GM12892 (cell line): Measurements from ENCODE around the gene LTN1. TPM values are rescaled to one million over a fixed set of nuclear protein-coding genes. Genes with fewer than 3 reads are reported as not detected.
A peak's percentile ranks its signal among the peaks of the same experiment; 100 is the strongest.

Experiments used
- DNase-seq: peaks from one replicate; pipeline ENCODE4 v3.0.0; 2011; ENCODE audit not compliant: insufficient read length
- FAIRE-seq: peaks from 2 replicates; lab custom pipeline; 2011; peaks lifted over from hg19 to GRCh38; lab: Jason Lieb, UNC
- POLR2A ChIP-seq: IDR thresholded peaks from 2 replicates; pipeline ENCODE4 v1.6.1; 2011; ENCODE audit warnings: low read depth, low read length, control low read depth
- POLR2AphosphoS5 ChIP-seq: IDR thresholded peaks from 2 replicates; pipeline ENCODE4 v1.6.1; 2011; ENCODE audit warnings: low read depth, low read length, control low read depth
- TAF1 ChIP-seq: IDR thresholded peaks from 2 replicates; pipeline ENCODE4 v1.6.1; 2011; ENCODE audit warnings: low read depth, mild to moderate bottlenecking, control low read depth, low read length, borderline replicate concordance
- polyA plus RNA-seq: library from polyadenylated mRNA; unstranded; fragments of >200 nt; gene quantifications from one replicate; pipeline ENCODE4 v1.2.1, GENCODE V29; 2012; ENCODE audit warnings: missing spikeins, inconsistent platforms; ENCODE audit not compliant: missing spikeins

Gene LTN1, protein sequence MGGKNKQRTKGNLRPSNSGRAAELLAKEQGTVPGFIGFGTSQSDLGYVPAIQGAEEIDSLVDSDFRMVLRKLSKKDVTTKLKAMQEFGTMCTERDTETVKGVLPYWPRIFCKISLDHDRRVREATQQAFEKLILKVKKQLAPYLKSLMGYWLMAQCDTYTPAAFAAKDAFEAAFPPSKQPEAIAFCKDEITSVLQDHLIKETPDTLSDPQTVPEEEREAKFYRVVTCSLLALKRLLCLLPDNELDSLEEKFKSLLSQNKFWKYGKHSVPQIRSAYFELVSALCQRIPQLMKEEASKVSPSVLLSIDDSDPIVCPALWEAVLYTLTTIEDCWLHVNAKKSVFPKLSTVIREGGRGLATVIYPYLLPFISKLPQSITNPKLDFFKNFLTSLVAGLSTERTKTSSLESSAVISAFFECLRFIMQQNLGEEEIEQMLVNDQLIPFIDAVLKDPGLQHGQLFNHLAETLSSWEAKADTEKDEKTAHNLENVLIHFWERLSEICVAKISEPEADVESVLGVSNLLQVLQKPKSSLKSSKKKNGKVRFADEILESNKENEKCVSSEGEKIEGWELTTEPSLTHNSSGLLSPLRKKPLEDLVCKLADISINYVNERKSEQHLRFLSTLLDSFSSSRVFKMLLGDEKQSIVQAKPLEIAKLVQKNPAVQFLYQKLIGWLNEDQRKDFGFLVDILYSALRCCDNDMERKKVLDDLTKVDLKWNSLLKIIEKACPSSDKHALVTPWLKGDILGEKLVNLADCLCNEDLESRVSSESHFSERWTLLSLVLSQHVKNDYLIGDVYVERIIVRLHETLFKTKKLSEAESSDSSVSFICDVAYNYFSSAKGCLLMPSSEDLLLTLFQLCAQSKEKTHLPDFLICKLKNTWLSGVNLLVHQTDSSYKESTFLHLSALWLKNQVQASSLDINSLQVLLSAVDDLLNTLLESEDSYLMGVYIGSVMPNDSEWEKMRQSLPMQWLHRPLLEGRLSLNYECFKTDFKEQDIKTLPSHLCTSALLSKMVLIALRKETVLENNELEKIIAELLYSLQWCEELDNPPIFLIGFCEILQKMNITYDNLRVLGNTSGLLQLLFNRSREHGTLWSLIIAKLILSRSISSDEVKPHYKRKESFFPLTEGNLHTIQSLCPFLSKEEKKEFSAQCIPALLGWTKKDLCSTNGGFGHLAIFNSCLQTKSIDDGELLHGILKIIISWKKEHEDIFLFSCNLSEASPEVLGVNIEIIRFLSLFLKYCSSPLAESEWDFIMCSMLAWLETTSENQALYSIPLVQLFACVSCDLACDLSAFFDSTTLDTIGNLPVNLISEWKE (N-terminal part only)
- 13.2 TPM for polyA plus RNA-seq

GRCh38 chr21:28992526-28993292, at the start of gene LTN1:
Gene LTN1, minus strand, starts transcription at chr21:28992877. Its CDS starts 72 bp downstream, at chr21:28992805.
- peak; percentile 84 for DNase-seq
- TF ChIP-seq POLR2AphosphoS5 = peak; percentile 90
- TF ChIP-seq POLR2A = peak; percentile 84
- peak; percentile 7; the same call in 1 of the 2 replicates for TF ChIP-seq TAF1
- peak; percentile 97 for FAIRE-seq

DNA sequence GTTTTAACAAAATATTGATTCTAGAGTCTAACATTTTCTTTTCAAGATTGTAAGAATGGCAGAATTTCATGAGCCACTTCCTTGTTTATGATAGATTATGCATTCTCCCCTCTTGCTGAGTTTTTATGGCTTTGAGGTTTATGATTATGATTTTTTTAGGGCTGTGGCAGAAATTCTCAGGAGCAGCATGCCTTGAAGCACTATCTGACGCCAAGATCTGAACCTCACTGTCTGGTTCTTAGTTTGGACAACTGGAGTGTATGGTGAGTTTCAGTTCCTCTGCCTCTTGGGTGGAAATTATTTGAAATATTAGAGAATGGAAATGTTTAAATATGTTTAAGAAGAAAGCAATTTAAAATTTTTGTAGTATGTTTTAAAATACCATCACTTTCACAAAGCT, 42.0 kb upstream of the LTN1 start:
- FAIRE-seq = no peak
- DNase-seq = no peak
- no peak for TF ChIP-seq POLR2A
- TF ChIP-seq TAF1 = no peak
- no peak for TF ChIP-seq POLR2AphosphoS5

DNA sequence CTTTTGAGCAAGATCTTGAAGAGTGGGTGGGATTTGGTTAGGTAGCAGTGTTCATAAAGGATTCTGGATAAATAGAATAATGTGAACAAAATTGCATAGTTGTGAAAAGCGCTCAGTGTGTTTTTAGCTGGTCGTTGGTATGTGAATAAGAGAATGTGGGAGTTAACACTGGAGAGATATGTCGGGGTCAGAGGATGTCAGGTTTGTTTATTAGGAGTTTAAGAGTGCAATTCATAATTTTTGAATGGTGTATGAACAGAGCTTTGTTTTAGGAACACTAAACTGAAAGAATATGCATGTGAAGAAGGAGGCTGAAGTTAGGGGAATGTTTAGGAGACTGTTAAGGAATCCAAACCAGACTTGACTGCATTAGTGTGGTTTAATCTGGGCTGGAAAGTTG, 41.2 kb upstream of the LTN1 start:
- FAIRE-seq = no peak
- TF ChIP-seq POLR2AphosphoS5 = no peak
- TF ChIP-seq POLR2A = no peak
- TF ChIP-seq TAF1 = no peak
- no peak for DNase-seq

DNA sequence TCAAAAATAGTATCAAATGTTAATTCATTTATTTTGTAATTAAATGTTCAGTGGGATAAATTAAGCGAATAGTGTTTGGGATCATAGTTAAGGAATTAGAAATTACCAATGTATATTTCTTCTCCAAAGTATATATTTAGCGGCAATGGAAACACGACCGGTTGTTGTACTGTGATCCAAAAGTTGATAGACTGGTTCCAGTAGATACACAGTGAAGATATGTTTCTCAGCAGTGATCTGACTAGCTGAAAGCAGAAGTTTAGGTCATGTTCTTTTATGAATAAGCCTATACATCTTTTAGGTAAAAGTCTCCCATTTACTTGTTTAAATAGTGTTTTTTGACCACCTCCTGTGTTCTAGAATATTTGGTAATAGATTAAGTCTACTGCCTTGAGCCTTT, 40.6 kb upstream of the LTN1 start:
- DNase-seq (no peak), FAIRE-seq (no peak)
- no peak for TF ChIP-seq POLR2AphosphoS5
- TF ChIP-seq POLR2A = no peak
- TF ChIP-seq TAF1 = no peak

GRCh38 chr21:29030909-29031308, 38.2 kb upstream of the LTN1 start:
- no peak for FAIRE-seq
- TF ChIP-seq TAF1 (no peak), POLR2A (0 out of 2 replicates have a peak, but pooled peaks have one; percentile 30), POLR2AphosphoS5 (no peak)
- DNase-seq = no peak

DNA sequence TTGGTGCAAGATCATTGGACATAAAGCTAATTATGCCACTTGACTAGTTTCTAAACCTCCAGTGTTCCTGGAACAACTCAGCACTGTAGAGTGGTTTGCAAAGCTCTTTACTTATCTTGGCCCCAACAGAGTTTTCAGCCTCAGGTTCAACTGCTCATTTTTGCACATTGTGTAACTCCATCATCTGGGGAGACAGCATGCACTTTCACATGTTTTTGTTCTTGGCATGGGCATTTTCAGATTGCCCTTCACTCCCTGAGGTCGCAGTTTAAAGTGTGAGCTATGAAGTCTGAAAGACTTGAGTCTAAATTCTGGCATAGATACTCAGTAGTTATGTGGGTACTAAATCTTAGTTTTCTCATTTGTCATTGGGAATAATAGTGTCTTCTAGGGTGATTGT, 36.8 kb upstream of the LTN1 start:
- no peak for TF ChIP-seq TAF1
- no peak for TF ChIP-seq POLR2A
- TF ChIP-seq POLR2AphosphoS5 = no peak
- FAIRE-seq (no peak), DNase-seq (no peak)

- DNase-seq (no peak), FAIRE-seq (no peak)
- TF ChIP-seq TAF1 (no peak), POLR2AphosphoS5 (no peak), POLR2A (no peak)
Measured at GRCh38 chr21:29025328-29025713, 32.6 kb upstream of the LTN1 start.

- TF ChIP-seq TAF1 = peak; percentile 73; the same call in 1 of the 2 replicates
- peak; percentile 95 for TF ChIP-seq POLR2A
- peak; percentile 96 for TF ChIP-seq POLR2AphosphoS5
- peak; percentile 98 for FAIRE-seq
- DNase-seq = peak; percentile 88
Measured at GRCh38 chr21:29024474-29025327, 32.0 kb upstream of the LTN1 start, which contains the start of gene USP16. Gene USP16, plus strand, starts transcription at chr21:29024668. Its CDS starts 3,246 bp downstream, at chr21:29027914.

DNA sequence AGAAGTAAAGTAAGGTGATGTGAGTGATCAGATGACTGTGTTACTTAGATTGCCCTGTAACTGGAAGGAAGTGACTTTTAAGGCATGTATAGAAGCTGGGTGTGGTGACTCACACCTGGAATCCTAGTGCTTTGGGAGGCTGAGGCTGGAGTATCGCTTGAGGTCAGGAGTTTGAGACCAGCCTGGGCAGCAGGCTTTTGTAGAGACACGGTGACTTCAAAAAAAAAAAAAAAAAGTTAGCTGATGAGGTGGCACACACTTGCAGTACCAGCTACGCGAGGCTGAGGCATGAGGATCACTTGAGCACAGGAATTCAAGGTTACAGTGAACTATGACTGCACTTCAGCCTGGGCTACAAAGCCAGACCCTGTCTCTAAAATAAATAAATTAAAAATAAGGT, 29.5 kb upstream of the LTN1 start:
- DNase-seq (no peak), FAIRE-seq (no peak)
- TF ChIP-seq TAF1 (no peak), POLR2A (no peak), POLR2AphosphoS5 (no peak)

DNA sequence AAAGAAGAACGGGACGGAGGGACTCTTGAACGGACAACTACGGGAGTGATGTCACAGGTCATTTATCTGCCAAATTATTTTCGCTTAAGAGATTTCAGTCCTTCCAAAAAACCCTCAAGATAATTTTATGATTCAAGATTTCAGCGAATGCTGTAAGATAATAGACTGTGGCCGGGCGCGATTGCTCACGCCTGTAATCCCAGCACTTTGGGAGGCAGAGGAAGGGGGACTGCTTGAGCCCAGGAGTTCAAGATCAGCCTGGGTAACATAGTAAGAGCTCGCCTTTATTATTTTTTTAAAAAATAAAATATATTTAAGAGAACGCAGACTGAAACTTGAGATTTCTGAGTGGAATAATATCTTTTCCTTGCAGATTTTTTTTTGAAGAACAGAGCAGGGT, 25.9 kb upstream of the LTN1 start:
- FAIRE-seq (no peak), DNase-seq (no peak)
- no peak for TF ChIP-seq POLR2AphosphoS5
- no peak for TF ChIP-seq TAF1
- no peak for TF ChIP-seq POLR2A
